ENCODE measurements around the gene ARHGAP32.
"Not testable (repeated sequence)": the region's sequence is repeated elsewhere in the genome, so short reads cannot be mapped to it uniquely, and the experiment has no call there.

ARHGAP32 gene

DNA sequence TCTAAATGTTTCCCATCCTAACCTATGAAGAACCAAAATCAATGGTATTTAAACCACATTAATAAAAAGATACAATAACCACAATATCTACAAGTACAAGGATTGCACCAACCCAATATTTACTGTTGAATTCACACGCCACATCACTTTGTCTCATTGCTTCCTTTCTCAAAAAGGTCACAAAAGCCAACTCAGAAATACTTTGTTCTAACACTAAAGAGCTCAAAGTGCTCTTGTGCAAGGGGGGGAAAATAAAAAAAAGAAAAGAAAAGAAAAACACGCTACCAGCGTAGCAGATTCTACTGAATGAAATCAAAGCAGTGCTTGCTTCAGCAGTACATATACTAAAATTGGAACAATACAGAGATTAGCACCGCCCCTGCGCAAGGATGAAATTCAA, 10.5 kb upstream of the ARHGAP32 start:
- DNase-seq (ENCODE audit: low read depth): no peak

DNA sequence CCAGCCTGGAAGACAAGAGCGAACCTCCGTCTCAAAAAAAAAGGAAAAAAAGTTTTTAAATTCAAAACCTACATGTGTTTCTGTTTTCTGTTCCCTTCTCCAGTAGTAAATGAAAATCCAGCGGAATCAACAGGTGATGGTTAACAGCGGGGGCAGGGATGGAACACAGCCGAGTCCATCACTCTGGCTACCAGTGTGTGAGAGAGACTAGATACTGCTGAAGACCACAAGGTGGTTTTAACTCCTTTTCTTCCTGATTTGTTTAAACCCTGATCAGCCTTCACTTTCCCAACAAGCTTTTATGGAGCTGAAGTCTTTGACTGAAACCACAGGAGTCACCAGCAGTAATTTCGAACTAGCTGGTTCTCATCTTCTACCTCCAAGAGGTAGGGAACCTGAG, 3.6 kb upstream of the ARHGAP32 start:
- no peak for DNase-seq (ENCODE audit: low read depth)

DNA sequence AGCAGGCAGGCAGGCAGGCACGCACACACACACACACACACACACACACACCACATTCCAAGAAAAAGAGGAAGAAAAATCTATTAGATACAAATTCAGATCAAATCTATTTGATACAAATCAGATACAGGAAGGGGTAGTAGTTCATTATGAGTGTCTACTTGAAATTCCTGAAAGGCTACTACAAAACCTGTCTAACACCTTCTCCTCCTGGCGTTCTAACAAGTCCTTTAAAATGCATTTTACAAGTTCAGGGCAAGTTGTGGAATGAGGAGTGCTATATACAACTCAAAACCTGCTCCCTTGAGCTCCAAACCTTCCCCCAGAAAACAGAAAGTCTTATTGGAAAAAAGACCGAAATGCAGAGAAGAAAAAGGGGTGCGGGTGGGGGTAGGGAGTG, 476 bp downstream of the ARHGAP32 start:
- no peak for DNase-seq (ENCODE audit: low read depth)

- DNase-seq (ENCODE audit: low read depth): no peak
Observed at GRCh38 chr11:129190087-129190486, 2.0 kb downstream of the ARHGAP32 start.

DNA sequence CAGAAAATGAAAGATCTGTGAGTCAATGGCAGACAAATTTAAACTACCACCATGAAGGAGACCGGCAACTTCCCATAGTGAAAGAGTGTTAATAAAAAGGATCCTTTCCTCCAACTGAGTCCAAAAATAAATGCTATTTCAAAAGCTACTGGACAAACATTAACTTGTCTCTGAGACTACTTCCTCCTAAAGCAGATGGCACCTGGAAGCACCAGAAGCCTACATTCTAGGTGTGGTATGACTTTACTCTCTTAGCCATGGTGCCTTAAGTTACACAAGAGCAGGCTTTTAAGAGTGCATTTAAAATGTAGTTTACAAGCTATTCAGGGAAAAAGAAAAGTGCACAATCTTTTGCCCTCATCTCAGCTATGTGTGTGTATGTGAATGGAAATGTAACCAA, 2.5 kb downstream of the ARHGAP32 start:
- no peak for DNase-seq (ENCODE audit: low read depth)

GRCh38 chr11:129185082-129185481, 7.0 kb downstream of the ARHGAP32 start:
- not testable (repeated sequence) for DNase-seq (ENCODE audit: low read depth)

DNA sequence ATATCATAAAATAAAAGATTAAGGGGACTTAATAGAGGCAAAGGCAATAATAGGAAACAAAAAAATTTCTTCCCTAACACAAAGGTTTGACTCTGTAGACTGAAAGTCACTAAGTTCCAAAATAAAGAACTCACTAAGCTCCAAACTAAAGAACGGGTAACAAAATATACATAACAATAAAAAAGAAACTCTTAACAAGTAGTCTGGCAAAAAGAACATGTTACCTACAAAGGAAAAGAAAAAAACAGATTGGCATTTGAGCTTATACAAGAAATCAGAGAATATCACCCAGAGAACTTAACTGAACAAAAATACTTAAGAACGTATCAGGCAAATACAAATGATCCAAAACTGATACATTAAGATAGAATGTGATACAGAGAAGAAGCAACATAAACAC, 7.5 kb downstream of the ARHGAP32 start:
- no peak for DNase-seq (ENCODE audit: low read depth)

DNA sequence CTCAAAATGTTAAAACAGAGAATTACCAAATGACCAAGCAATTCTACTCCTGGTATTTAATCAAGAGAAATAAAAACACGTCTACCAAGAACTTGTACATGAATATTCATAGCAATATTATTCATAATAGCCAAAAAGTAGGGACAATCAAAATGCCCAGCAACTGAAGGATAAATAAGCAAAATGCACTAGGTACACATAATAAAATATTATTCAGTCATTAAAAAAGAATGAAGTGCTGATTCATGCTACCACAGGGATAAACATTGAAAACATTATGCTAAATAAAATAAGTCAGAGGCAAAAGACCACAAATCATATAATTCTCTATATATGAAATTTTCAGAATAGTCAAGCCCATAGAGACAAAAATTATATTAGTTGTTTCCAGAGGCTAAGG, 24.8 kb downstream of the ARHGAP32 start:
- no peak for DNase-seq (ENCODE audit: low read depth)

DNA sequence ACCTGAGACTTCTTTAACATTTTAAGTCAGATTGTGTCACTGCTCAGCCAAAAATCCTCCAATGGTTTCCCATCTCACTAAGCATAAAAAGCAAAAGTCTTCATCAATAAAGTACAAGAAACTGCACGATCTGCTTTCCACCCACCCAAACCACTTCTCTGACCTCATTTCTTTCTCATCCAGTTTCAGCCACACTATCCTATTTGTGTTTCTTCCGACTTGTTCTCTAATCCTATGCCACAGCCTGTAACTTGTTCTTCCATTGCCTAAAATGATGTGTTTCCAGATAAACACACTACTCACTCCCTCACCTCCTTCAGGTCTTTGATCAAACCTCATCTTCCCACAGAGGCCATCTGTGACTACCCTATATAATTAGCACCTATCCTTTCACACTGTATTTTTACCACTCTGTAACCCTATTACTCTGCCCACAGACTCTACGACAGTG, 28.4 kb downstream of the ARHGAP32 start:
- no peak for DNase-seq (ENCODE audit: low read depth)

GRCh38 chr11:129157080-129157479, 35.0 kb downstream of the ARHGAP32 start:
- DNase-seq (ENCODE audit: low read depth): not testable (repeated sequence)

GRCh38 chr11:129155745-129156144, 36.4 kb downstream of the ARHGAP32 start:
- DNase-seq (ENCODE audit: low read depth): no peak

DNA sequence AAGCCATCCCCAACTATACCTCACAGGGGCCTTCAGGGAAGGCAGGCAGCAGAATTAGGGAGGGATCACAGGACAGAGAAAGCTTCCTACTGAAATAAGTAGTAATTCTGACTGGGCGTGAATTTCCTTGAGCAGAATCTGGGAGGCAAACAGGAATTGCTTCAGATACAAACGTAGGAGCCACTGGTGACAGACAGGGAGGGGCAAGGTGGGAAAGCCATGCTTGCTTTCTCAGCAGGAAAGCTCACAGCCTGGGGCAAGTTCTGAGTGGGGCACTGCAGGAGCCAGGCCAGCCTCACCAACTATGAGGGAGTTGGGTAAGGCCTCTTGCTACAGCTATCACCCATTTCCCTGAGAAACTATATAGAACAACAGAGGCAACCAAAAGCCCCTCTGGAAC, 43.6 kb downstream of the ARHGAP32 start:
- DNase-seq (ENCODE audit: low read depth): no peak

DNA sequence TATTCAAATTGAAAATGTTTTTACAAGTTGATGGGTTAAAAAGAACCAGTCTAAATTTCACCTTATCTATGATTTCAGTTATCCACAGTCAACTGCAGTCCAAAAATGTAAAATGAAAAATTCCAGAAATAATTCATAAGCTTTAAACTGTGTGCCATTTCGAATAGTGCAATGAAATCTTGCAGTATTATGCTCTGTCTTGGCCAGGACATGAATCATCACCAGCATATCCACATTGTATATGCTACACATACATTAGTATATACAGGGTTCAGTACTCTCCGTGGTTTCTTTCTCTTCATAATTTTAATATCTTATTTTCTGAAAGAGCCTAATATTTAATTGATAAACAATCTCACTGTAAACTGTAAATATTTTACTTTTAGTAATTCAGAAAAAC, 45.9 kb downstream of the ARHGAP32 start:
- DNase-seq (ENCODE audit: low read depth): no peak

GRCh38 chr11:129145276-129145675, 46.8 kb downstream of the ARHGAP32 start:
- no peak for DNase-seq (ENCODE audit: low read depth)

DNA sequence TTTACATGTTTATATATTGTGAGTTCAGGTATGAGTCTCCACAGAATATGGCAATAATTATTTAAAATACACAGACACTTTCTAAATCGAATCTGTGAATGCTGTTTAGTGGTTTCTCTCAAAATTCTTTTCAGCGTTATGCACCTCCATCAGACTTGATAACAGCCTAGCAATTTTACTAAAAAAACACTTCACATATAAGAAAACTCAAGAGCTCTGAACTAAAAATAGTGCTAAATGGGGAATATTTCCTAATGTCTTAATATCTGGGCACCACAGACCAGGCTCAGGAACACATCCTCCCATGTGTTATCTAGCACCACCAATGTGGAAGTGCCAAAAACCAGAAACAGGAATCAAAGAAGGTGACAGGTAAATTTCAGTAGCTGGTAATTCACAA, 47.9 kb downstream of the ARHGAP32 start:
- DNase-seq (ENCODE audit: low read depth): no peak

DNA sequence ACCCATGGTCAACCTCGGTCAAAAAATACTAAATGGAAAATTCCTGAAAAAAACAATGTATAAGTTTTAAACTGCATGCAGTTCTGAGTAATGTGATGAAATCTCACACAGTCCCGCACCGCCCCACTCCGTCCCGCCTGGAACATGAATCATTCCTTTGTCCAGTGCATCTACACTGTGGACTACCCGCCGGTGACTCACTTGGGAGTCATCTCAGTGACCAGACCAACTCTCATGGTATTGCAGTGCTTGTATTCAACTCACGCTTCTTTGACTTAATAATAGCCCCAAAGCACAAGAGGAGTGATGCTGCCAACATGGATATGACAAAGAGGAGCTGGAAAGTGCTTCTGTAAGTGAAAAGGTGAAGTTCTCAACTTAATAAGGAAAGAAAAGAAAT, 48.8 kb downstream of the ARHGAP32 start:
- no peak for DNase-seq (ENCODE audit: low read depth)

DNA sequence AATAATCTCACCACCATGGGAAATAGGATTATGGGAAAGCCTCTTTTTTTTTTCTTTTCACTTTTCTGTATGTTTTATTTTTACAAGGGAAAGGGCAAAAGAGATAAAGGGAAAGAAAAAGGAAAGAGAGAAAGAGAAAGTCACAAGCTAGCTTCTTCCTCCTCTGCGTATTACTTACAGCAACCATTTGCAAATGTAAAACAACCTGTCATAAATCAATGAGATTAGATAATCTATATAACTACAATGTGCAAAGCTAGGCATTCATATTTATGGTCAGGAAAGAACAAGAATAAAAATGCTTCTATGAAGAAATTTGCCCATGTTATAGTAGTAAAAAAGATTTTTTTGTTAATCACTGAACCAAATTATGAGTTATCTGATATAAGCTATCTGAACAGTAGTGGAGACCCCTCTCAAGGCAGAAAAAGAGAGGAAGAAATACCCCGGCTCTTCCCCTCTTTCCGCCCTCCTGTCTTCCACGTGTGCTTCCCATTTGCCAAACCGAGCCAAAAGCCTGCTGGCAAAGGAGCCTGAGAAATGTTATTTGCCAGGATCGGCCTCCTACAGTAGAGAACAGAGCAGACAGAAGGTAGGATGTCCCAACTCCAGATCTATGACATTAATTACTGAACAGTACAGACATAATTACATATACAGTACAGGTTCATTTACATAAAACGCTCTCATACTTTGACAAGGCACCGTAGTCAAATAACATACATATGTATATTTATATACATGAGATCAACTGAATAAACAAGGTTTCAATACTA, 50.2 kb downstream of the ARHGAP32 start:
- no peak for DNase-seq (ENCODE audit: low read depth)

DNA sequence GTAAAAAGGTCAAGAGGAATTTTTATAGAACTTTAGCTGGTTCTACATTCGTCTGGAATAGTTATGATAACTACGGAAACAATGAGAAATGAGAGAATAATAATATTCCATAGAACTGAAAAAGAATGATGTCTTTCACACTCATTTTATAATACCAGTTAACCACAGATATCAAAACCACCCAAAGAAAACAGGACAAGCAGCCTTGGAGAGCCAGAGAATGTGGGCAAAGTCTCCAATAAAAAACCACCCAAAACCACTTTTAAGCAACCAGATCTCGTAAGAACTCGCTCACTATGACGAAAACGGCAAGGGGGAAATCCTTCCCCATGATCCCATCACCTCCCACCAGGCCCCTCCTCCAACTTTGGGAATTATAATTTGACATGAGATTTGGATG, 60.8 kb downstream of the ARHGAP32 start:
- DNase-seq (ENCODE audit: low read depth): no peak

DNA sequence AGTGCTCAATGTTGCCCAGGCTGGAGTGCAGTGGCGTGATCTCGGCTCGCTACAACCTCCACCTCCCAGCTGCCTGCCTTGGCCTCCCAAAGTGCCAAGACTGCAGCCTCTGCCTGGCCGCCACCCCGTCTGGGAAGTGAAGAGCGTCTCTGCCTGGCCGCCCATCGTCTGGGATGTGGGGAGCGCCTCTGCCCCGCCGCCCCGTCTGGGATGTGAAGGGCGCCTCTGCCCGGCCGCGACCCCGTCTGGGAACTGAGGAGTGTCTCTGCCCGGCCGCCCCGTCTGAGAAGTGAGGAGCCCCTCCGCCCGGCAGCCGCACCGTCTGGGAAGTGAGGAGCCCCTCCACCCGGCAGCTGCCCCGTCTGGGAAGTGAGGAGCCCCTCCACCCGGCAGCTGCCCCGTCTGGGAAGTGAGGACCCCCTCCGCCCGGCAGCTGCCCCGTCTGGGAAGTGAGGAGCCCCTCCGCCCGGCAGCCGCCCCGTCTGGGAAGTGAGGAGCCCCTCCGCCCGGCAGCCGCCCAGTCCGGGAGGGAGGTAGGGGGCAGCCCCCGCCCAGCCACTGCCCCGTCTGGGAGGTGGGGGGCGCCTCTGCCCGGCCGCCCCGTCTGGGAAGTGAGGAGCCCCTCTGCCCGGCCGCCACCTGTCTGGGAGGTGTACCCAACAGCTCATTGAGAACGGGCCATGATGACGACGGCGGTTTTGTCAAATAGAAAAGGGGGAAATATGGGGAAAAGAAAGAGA, 63.1 kb downstream of the ARHGAP32 start:
- not testable (repeated sequence) for DNase-seq (ENCODE audit: low read depth)

GRCh38 chr11:129119036-129119435, 73.1 kb downstream of the ARHGAP32 start:
- no peak for DNase-seq (ENCODE audit: low read depth)

DNA sequence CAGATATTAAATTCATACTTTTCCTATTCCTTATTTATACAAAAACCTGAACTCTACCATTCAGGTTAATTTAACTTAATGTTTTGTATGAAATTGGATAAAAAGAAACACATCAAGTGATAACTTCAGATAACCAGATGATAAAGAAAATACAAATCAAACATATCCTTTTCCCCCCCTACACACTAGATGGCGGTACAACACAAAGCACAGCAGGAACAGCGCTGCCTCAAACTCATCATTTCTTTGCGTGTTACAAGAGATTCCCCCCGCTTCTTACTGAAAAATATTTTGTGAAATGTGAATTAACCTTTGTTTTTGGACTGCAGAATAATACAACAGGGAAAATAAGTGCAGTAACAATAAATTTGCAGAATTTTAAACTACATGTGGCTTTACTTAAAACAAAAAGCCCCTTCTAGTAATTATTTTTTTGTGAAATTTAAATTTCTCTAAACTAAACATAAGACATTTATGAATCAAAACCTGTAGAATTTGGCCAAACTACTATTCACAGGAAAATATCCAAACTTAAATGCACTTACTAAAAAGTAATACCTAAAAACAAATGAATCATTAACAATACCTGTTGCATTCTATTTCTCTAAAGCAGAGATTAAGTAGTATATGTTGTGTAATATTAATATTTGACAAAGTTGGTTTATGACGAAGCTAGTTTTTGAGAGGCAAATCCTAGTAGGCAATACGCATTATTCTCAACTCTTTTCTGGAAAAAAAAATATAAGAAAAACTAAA, 74.4 kb downstream of the ARHGAP32 start:
- peak; percentile 24 for DNase-seq (ENCODE audit: low read depth)

- DNase-seq (ENCODE audit: low read depth): no peak
Observed at GRCh38 chr11:129115652-129116586, 76.2 kb downstream of the ARHGAP32 start.
